GM12801 (cell line): ENCODE data around the gene FBXW8.

Experiments
- TF ChIP-seq, protein P1 (sequence below): IDR thresholded peaks from one replicate; pipeline ENCODE4 v1.5.1; 2011; ENCODE audit warnings: control low read depth; ENCODE audit not compliant: insufficient read length; ENCODE audit errors: extremely low read depth

The FBXW8 gene

DNA sequence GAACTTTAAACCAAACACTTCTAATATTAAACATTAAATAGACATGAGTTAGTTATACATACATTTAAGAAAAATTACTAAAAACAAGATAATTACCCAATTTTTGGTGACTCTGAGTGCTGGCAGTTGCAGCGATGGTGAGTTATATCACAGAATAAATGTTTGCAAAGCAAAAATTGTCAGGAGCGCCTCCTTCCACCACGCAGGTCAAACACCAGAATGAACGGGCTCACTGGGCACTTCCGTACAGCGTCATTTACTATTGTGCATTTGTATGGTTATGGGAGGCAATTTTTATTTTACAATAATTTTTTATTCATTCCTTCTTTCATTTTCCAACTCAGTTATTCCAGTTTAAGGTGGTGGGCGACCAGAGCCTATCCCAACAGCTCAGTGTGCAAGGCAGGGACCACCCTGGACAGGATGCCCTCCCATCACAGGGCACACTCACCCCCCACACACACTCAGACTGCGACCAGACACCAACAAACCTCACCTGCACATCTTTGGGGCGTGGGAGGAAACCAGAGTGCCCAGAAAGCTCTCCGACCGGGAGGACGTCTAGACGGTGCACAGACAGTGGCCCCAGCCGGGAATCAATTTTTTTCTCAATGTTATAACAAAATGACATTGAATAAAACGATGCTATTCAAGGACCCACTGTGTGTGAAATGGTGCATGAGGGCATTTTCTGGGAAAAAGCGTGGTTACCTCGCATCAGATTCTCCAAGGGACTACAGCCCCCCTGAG is 121.3 kb downstream of the FBXW8 start:
- TF ChIP-seq, protein P1, sequence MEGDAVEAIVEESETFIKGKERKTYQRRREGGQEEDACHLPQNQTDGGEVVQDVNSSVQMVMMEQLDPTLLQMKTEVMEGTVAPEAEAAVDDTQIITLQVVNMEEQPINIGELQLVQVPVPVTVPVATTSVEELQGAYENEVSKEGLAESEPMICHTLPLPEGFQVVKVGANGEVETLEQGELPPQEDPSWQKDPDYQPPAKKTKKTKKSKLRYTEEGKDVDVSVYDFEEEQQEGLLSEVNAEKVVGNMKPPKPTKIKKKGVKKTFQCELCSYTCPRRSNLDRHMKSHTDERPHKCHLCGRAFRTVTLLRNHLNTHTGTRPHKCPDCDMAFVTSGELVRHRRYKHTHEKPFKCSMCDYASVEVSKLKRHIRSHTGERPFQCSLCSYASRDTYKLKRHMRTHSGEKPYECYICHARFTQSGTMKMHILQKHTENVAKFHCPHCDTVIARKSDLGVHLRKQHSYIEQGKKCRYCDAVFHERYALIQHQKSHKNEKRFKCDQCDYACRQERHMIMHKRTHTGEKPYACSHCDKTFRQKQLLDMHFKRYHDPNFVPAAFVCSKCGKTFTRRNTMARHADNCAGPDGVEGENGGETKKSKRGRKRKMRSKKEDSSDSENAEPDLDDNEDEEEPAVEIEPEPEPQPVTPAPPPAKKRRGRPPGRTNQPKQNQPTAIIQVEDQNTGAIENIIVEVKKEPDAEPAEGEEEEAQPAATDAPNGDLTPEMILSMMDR: no peak

DNA sequence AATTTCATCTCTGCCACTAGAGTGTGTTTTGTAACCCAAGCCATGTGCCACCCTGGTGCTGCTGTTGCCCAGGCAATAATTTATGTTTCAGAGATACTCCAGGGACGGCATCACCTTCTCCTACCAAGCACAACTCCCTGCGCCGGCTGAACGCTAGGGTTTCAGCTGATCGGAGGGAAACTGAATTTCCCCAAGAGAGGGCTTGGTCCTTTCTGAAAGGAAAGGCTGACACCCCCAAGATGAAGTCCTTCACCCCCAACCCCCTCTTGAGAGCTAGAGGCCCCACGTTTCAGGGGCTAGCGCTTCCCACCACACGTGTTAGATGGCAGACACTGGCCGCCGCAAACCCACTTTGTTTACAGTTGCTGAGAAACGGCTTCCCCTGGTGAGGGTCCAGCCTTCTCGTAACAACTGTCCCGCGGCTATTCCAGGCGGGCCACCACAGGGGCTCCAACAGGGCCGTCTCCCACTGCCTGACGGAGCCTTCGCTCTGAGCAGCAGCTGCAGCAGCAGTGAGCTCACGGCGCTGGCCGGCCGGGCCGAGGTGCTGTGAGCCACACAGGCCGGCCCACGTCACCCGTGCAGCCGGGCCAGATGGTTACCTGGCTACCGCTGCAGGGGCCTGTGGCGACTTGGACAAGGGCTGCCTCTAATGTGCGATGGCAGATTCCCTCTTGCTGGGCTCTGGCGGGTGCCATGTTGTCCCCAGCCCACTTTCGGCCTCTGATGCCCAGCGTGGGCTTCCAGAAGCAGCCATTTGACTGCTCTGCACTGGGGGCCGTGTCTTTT is 122.0 kb downstream of the FBXW8 start:
- TF ChIP-seq, protein P1: no peak

DNA sequence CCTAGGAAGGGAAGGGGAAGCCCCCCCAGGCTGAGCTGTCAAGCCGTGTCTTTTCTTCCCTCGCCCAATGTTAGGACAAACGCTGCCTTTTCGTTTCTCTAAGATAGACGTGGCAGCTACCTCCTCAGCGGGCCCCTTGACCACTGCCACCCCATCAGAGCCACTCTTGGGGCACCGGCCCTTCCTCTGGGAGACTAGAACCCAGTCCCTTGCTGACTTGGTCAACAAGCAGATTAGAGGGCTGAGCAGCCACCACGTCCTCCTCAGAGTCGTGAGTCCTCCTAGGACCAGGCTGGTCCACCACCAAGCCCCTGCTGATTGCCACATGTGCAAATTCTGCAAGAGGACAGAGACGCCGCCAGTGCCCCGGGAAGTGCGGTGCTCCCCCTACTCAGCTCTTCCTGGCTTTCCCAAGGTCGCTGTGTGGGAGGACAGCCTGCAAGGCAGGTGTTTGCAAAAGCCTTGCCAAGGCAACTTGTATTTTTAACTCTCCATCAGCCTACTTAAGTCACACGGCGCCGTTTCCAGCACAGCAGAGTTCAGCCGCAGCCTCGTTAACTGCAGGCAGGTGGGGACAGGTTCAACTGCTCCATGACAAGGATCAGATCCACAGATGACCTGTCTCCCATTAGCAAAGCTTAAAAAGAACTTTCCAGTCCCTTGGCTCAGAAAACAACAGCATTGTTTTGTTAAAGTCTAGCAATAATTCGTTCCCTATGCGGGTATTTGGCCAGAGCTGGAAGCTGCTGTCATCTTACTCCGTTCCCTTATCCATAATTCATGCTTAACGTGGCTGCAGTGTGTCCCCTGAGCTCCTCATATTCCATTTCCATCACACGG is 122.9 kb downstream of the FBXW8 start:
- TF ChIP-seq, protein P1: no peak

DNA sequence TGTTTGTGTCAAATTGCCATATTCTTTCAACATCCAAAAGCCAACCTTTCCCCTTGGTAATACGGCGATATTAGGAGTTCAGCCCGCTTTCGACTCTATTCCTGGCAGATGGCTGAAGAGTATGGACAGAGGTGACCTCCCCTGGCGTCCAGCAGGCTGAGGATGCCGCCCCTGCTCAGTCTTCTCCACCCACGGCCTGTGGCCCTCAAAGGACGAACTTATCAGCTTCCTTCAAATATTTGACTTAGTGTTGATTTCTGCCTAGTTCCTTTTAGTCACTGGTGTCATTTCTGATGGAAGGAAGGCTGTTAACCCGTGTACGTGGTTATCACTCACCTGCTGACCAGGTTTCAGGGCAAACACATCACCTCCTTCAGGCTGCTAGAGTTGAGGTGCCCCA is 123.5 kb downstream of the FBXW8 start:
- TF ChIP-seq, protein P1: no peak

DNA sequence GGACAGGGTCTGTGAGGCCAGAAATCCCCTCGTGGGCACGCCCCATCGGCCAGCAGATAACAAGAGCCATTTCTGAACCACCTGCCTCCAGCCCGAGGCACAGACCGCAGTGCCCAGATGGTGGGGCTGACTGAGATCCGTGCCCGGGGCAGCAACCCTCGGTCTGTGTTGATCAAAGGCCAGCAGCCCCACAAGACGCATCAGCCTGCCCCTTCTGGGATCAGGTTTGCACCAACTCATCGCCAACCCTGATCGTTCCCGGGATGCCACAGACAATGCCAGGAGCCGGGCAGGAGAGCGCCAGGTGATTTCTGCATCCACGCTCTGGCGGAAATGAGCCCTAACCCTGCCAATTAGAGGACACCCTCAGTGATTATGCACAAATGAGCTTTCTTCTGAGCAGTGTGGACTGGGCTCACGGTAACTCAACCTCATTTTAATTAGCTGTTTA is 124.0 kb downstream of the FBXW8 start:
- TF ChIP-seq, protein P1: no peak

DNA sequence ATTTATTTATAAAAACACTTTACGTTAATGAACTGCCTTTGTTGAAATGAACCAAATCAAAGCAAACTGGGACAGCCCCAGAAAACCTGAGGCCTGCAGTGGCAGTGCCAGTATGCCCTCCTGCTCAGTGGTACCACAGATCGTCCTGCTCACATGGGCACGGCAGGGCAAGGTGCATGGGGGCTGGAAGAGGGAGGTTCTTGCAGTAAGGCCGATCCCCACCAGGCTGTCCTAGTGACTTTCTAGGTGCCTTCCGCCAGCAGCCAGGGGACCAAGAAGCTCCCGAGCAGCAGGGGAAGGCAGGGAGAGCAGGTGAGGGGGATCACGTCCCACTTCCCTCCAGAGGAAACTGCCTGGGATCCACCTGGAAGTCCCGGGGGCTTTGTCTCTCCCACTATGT is 124.5 kb downstream of the FBXW8 start:
- TF ChIP-seq, protein P1: no peak

DNA sequence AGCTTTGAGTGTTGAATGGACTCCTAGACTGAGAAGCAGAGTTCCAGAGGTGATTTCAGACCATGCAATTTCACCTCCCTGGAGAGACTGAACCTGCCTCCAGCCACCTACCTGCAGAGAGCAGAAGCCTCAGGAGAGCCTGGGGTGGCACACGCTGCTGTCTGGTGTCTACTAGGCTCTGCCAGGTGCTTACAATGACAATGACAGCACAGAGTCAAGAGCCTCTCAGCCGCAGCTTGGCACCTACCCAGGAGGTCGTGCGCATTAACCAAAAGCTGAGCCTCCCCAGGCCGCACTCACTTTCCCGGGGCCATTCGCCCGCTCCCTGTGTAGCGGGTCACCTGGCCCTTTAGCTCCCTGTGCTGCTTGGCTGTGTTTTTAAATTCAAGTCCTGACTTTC is 125.3 kb downstream of the FBXW8 start:
- TF ChIP-seq, protein P1: no peak
